ENCODE results near the gene RHOH.
"Not testable (repeated sequence)": the region's sequence is repeated elsewhere in the genome, so short reads cannot be mapped to it uniquely, and the experiment has no call there.

DNA sequence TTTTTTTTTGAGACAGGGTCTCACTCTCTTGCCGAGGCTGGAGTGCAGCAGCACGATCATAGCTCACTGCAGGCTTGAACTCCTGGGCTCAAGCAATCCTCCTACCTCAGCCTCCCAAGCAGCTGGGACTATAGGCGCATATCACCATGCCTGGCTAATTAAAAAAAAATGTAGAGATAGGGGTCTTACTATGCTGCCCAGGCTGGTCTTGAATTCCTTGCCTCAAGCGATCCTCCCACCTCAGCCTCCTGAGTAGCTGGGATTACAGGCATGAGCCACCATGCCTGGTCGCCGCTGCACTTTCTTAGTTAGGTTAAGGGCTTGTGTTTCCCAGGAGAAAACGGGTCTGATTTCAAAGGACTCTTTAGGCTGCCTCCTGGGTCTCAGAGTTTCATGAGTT is 86.0 kb downstream of the RHOH start:
- not testable (repeated sequence) for TF ChIP-seq CTCF (optimal IDR thresholded peaks at IDR 0.05 in 1 of 3, IDR thresholded peaks at IDR 0.05 in 1 of 3, conservative IDR thresholded peaks at IDR 0.05 in 1 of 3; ENCODE audit: extremely low read depth in 1 of 3, insufficient read depth in 2 of 3, low read length in 3 of 3); EZH2 (IDR thresholded peaks at IDR 0.05; ENCODE audit: low read length)

Measured in keratinocyte (primary cell).